Measurements from ENCODE around the gene JUND. TPM values are rescaled to one million over a fixed set of nuclear protein-coding genes. Genes with fewer than 3 reads are reported as not detected.

The JUND gene
- total RNA-seq, 1 donor: 1,318 TPM

GRCh38 chr19:18257503-18258470, 23.6 kb downstream of the JUND start:
- Histone ChIP-seq H3K27me3 (ENCODE audit: insufficient read depth, low read length) (no peaks in the 10 kb centered on the region), H3K9me3 (ENCODE audit: low read depth, low read length) (no peaks in the 10 kb centered on the region), H3K4me1 (ENCODE audit: insufficient read depth, low read length) (peaks cover 15% of the 10 kb centered on the region), H3K4me3 (ENCODE audit: low read length) (no peak overlapping the region)

- Histone ChIP-seq H3K9me3 (ENCODE audit: low read depth, low read length) (no peaks in the 10 kb centered on the region), H3K4me3 (ENCODE audit: low read length) (no peak overlapping the region), H3K27me3 (ENCODE audit: insufficient read depth, low read length) (no peaks in the 10 kb centered on the region), H3K4me1 (ENCODE audit: insufficient read depth, low read length) (peaks cover 15% of the 10 kb centered on the region)
These were observed 26.6 kb downstream of the JUND start for GRCh38 chr19:18254546-18255503.

GRCh38 chr19:18253716-18254115, 27.7 kb downstream of the JUND start:
- Histone ChIP-seq H3K4me1 (ENCODE audit: insufficient read depth, low read length) (peaks cover 15% of the 10 kb centered on the region), H3K27me3 (ENCODE audit: insufficient read depth, low read length) (no peaks in the 10 kb centered on the region), H3K4me3 (ENCODE audit: low read length) (no peak overlapping the region), H3K9me3 (ENCODE audit: low read depth, low read length) (no peaks in the 10 kb centered on the region)

GRCh38 chr19:18253130-18253529, 28.3 kb downstream of the JUND start:
- Histone ChIP-seq H3K27me3 (ENCODE audit: insufficient read depth, low read length) (no peaks in the 10 kb centered on the region), H3K4me3 (ENCODE audit: low read length) (no peak overlapping the region), H3K4me1 (ENCODE audit: insufficient read depth, low read length) (peaks cover 15% of the 10 kb centered on the region), H3K9me3 (ENCODE audit: low read depth, low read length) (no peaks in the 10 kb centered on the region)

- no peak overlapping the region for H3K4me3 ChIP-seq (ENCODE audit: low read length)
These were observed 29.1 kb downstream of the JUND start for GRCh38 chr19:18252370-18252717.

GRCh38 chr19:18251587-18252369, 29.6 kb downstream of the JUND start:
- no peak overlapping the region for H3K4me3 ChIP-seq (ENCODE audit: low read length)
- H3K9me3 ChIP-seq (ENCODE audit: low read depth, low read length): no peaks in the 10 kb centered on the region
- peaks cover 15% of the 10 kb centered on the region for H3K4me1 ChIP-seq (ENCODE audit: insufficient read depth, low read length)
- no peaks in the 10 kb centered on the region for H3K27me3 ChIP-seq (ENCODE audit: insufficient read depth, low read length)

More at GRCh38 chr19:18252370-18252717, 29.1 kb downstream of the JUND start:
- Histone ChIP-seq H3K9me3 (ENCODE audit: low read depth, low read length) (no peaks in the 10 kb centered on the region), H3K27me3 (ENCODE audit: insufficient read depth, low read length) (no peaks in the 10 kb centered on the region), H3K4me1 (ENCODE audit: insufficient read depth, low read length) (peaks cover 15% of the 10 kb centered on the region)

GRCh38 chr19:18249834-18250233, 31.6 kb downstream of the JUND start:
- no peak overlapping the region for H3K4me3 ChIP-seq (ENCODE audit: low read length)
- no peaks in the 10 kb centered on the region for H3K9me3 ChIP-seq (ENCODE audit: low read depth, low read length)
- H3K27me3 ChIP-seq (ENCODE audit: insufficient read depth, low read length): no peaks in the 10 kb centered on the region
- peaks cover 15% of the 10 kb centered on the region for H3K4me1 ChIP-seq (ENCODE audit: insufficient read depth, low read length)

GRCh38 chr19:18245297-18245696, 36.1 kb downstream of the JUND start:
- Histone ChIP-seq H3K27me3 (ENCODE audit: insufficient read depth, low read length) (no peaks in the 10 kb centered on the region), H3K9me3 (ENCODE audit: low read depth, low read length) (no peaks in the 10 kb centered on the region), H3K4me1 (ENCODE audit: insufficient read depth, low read length) (no peaks in the 10 kb centered on the region), H3K4me3 (ENCODE audit: low read length) (no peak overlapping the region)

- no peaks in the 10 kb centered on the region for H3K4me1 ChIP-seq (ENCODE audit: insufficient read depth, low read length)
- no peaks in the 10 kb centered on the region for H3K9me3 ChIP-seq (ENCODE audit: low read depth, low read length)
- H3K4me3 ChIP-seq (ENCODE audit: low read length): no peak overlapping the region
- peaks cover 7% of the 10 kb centered on the region for H3K27me3 ChIP-seq (ENCODE audit: insufficient read depth, low read length)
These were observed 42.1 kb downstream of the JUND start for GRCh38 chr19:18239303-18239702.

- H3K27me3 ChIP-seq (ENCODE audit: insufficient read depth, low read length): peaks cover 38% of the 10 kb centered on the region
- H3K4me3 ChIP-seq (ENCODE audit: low read length): no peak overlapping the region
- no peaks in the 10 kb centered on the region for H3K9me3 ChIP-seq (ENCODE audit: low read depth, low read length)
- no peaks in the 10 kb centered on the region for H3K4me1 ChIP-seq (ENCODE audit: insufficient read depth, low read length)
These were observed 47.2 kb downstream of the JUND start for GRCh38 chr19:18234194-18234593.

GRCh38 chr19:18233224-18233825, 48.1 kb downstream of the JUND start:
- H3K4me3 ChIP-seq (ENCODE audit: low read length): no peak overlapping the region
- peaks cover 38% of the 10 kb centered on the region for H3K27me3 ChIP-seq (ENCODE audit: insufficient read depth, low read length)
- H3K4me1 ChIP-seq (ENCODE audit: insufficient read depth, low read length): no peaks in the 10 kb centered on the region
- no peaks in the 10 kb centered on the region for H3K9me3 ChIP-seq (ENCODE audit: low read depth, low read length)

GRCh38 chr19:18232540-18233223, 48.7 kb downstream of the JUND start:
- H3K4me3 ChIP-seq (ENCODE audit: low read length): no peak overlapping the region
- H3K27me3 ChIP-seq (ENCODE audit: insufficient read depth, low read length): peaks cover 42% of the 10 kb centered on the region
- H3K4me1 ChIP-seq (ENCODE audit: insufficient read depth, low read length): no peaks in the 10 kb centered on the region
- H3K9me3 ChIP-seq (ENCODE audit: low read depth, low read length): no peaks in the 10 kb centered on the region

- no peak overlapping the region for H3K4me3 ChIP-seq (ENCODE audit: low read length)
- no peaks in the 10 kb centered on the region for H3K9me3 ChIP-seq (ENCODE audit: low read depth, low read length)
- H3K27me3 ChIP-seq (ENCODE audit: insufficient read depth, low read length): peaks cover 45% of the 10 kb centered on the region
- no peaks in the 10 kb centered on the region for H3K4me1 ChIP-seq (ENCODE audit: insufficient read depth, low read length)
These were observed 49.6 kb downstream of the JUND start for GRCh38 chr19:18231775-18232174.

All from mononuclear cell (primary cell).